Measurements from ENCODE around the gene CBR3. TPM values are rescaled to one million over a fixed set of nuclear protein-coding genes. Genes with fewer than 3 reads are reported as not detected.

The CBR3 gene
- polyA plus RNA-seq, 1 of the 3 experiments (the other 2 are of a cell fraction), result 6.7 TPM

DNA sequence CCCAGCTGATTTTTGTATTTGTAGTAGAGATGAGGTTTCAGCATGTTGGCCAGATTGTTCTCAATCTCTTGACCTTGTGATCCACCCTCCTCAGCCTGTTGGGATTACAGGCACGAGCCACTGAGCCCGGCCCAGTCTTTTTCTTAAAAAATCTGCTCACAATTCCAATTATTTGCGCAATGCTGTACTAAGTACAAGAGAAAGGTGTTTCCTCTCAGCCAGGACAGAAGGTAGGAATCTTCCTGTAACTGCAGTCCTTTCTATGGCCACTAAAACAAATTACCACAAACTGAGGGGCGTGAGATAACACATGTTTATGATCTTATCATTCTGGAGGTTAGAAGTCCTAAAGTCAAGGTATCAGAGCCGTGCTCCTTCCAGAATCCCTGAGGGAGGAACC, 6.9 kb upstream of the CBR3 start:
- H3K36me3 ChIP-seq (replicated peaks in 1 of 2; ENCODE audit: control insufficient read depth in 1 of 2, insufficient read depth in 2 of 2, low read length in 1 of 2), result no peaks in the 10 kb centered on the region
- TF ChIP-seq NFIC (IDR thresholded peaks at IDR 0.05; ENCODE audit: borderline replicate concordance) (no peak), ELF1 (IDR thresholded peaks at IDR 0.05) (no peak), JUND (IDR thresholded peaks at IDR 0.05) (no peak), RFX5 (IDR thresholded peaks at IDR 0.05; ENCODE audit: low read length) (no peak), TEAD4 (IDR thresholded peaks at IDR 0.05; ENCODE audit: borderline replicate concordance, insufficient read depth) (no peak), EZH2phosphoT487 (IDR thresholded peaks at IDR 0.05; ENCODE audit: borderline replicate concordance, low read depth) (no peak), FOXJ3 (CRISPR knock-in tag; IDR thresholded peaks at IDR 0.05) (no peak), POLR2AphosphoS5 (IDR thresholded peaks at IDR 0.05; ENCODE audit: low read depth, low read length) (no peak), MAX (IDR thresholded peaks at IDR 0.05; ENCODE audit: low read depth) (no peak), NRF1 (IDR thresholded peaks at IDR 0.05; ENCODE audit: low read depth, low read length) (no peak), REST (IDR thresholded peaks at IDR 0.05; ENCODE audit: low read depth, low read length) (no peak), FOXM1 (IDR thresholded peaks at IDR 0.05; ENCODE audit: low read depth) (no peak), FOSL2 (IDR thresholded peaks at IDR 0.05; ENCODE audit: borderline replicate concordance, low read depth) (no peak), SIN3A (IDR thresholded peaks at IDR 0.05; ENCODE audit: borderline replicate concordance, low read depth, low read length) (no peak), RCOR1 (IDR thresholded peaks at IDR 0.05; ENCODE audit: low read length) (no peak)
- TF ChIP-seq, protein P1, sequence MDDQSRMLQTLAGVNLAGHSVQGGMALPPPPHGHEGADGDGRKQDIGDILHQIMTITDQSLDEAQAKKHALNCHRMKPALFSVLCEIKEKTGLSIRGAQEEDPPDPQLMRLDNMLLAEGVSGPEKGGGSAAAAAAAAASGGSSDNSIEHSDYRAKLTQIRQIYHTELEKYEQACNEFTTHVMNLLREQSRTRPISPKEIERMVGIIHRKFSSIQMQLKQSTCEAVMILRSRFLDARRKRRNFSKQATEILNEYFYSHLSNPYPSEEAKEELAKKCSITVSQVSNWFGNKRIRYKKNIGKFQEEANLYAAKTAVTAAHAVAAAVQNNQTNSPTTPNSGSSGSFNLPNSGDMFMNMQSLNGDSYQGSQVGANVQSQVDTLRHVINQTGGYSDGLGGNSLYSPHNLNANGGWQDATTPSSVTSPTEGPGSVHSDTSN (IDR thresholded peaks at IDR 0.05), result no peak
- H3K79me2 ChIP-seq (ENCODE audit: insufficient read depth), result no peaks in the 10 kb centered on the region
- ChIA-PET POLR2A (no interaction called here), CTCF (interaction anchor here (1.3 to 6.8 kb wide), 4 partner anchors 8 to 82 kb away, joined by 3 to 56 read pairs (median 26); partner anchors contain the start of gene CBR3)
- H3K9me2 ChIP-seq, result no peaks in the 10 kb centered on the region
- H3K4me3 ChIP-seq (ENCODE audit: low read depth in 2 of 2, low read length in 1 of 2), result no peak overlapping the region
- H3K4me1 ChIP-seq (ENCODE audit: control insufficient read depth in 1 of 2, insufficient read depth in 2 of 2, low read depth in 1 of 2, low read length in 1 of 2), result no peaks in the 10 kb centered on the region
- no peaks in the 10 kb centered on the region for H3K9me3 ChIP-seq
- H3K9ac ChIP-seq, result no peak overlapping the region
- no peaks in the 10 kb centered on the region for H3F3A ChIP-seq (replicated peaks; ENCODE audit: insufficient read depth)
- H3K4me2 ChIP-seq, result no peak overlapping the region
- no peak overlapping the region for H3K27ac ChIP-seq (ENCODE audit: low read depth in 2 of 2, low read length in 1 of 2)
- no peak for DNase-seq
- WGBS (ENCODE audit: low lambda C conversion rate), result 91% methylated on average over 5 of the region's 5 CpGs
- H3K27me3 ChIP-seq (ENCODE audit: insufficient read depth), result no peaks in the 10 kb centered on the region
- no peak overlapping the region for H2AFZ ChIP-seq (ENCODE audit: low read depth)
- no peaks in the 10 kb centered on the region for H4K20me1 ChIP-seq (ENCODE audit: insufficient read depth)

All from SK-N-SH (cell line).